K562 (cell line): ENCODE measurements around the gene TMEM208. TPM values are rescaled to one million over a fixed set of nuclear protein-coding genes. Genes with fewer than 3 reads are reported as not detected.

ENCODE experiments used
- ARNT ChIP-seq, 2 experiments: fragments of 450-650 bp; IDR thresholded peaks; 2 replicates each; pipeline ENCODE4 v1.6.1; 2016; ENCODE audit warnings: mild to moderate bottlenecking in 1 of 2
- ATF7 ChIP-seq: fragments of 450-650 bp; IDR thresholded peaks from 2 replicates; pipeline ENCODE4 v1.7.1; 2014; ENCODE audit warnings: mild to moderate bottlenecking, moderate library complexity
- CBX8 ChIP-seq: fragments of 200-600 bp; sonication (generic); IDR thresholded peaks from 2 replicates; pipeline ENCODE4 v1.6.1; 2012; ENCODE audit warnings: borderline replicate concordance, mixed run types, low read depth, mild to moderate bottlenecking, moderate library complexity, mixed read lengths, low read length, control low read depth, inconsistent platforms; ENCODE audit not compliant: poor library complexity, severe bottlenecking; ENCODE audit errors: extremely low read depth
- ELF2 ChIP-seq: fragments of 250-450 bp; sonication (Bioruptor Pico); IDR thresholded peaks from 2 replicates; pipeline ENCODE4 v1.5.0; 2021; ENCODE audit warnings: mild to moderate bottlenecking
- GABPB1 ChIP-seq: sonication (generic); formaldehyde crosslinking; IDR thresholded peaks from 2 replicates; pipeline ENCODE4 v1.8.0; 2022; ENCODE audit warnings: mild to moderate bottlenecking, missing genetic modification reagents
- HEY1 ChIP-seq: fragments of 250-450 bp; sonication (Bioruptor Pico); IDR thresholded peaks from 2 replicates; pipeline ENCODE4 v1.5.0; 2020; ENCODE audit warnings: mild to moderate bottlenecking, moderate library complexity, borderline replicate concordance
- POLR2H ChIP-seq: IDR thresholded peaks from 2 replicates; pipeline ENCODE4 v1.6.1; 2016; ENCODE audit warnings: missing genetic modification characterization, low read depth, mild to moderate bottlenecking, control low read depth, missing compliant biosample characterization, moderate library complexity
- POLR3G ChIP-seq: IDR thresholded peaks from 2 replicates; pipeline ENCODE4 v1.6.1; 2011; ENCODE audit not compliant: insufficient read length, insufficient replicate concordance; ENCODE audit errors: extremely low read depth
- PPARD ChIP-seq: fragments of 250-450 bp; sonication (Bioruptor Pico); IDR thresholded peaks from 2 replicates; pipeline ENCODE4 v1.8.0; 2022; ENCODE audit warnings: inconsistent platforms, mild to moderate bottlenecking, moderate library complexity
- PTRF ChIP-seq: fragments of 450-650 bp; IDR thresholded peaks from 2 replicates; pipeline ENCODE4 v1.6.1; 2016; ENCODE audit warnings: mild to moderate bottlenecking, missing genetic modification characterization, missing compliant biosample characterization
- RNF2 ChIP-seq: sonication (generic); IDR thresholded peaks from 2 replicates; pipeline ENCODE4 v1.6.1; 2016
- SRF ChIP-seq, 2 experiments: fragments of 250-450, 450-650 bp in 1 of 2; sonication (Bioruptor Pico) in 1 of 2; sonication (generic) in 1 of 2; formaldehyde crosslinking; IDR thresholded peaks; 2 replicates each; pipeline versions ENCODE4 v1.5.0 to v1.5.1; 2020 to 2022; ENCODE audit warnings: mild to moderate bottlenecking in 1 of 2, missing genetic modification reagents in 1 of 2
- ZFP36 ChIP-seq: fragments of 150-350 bp; IDR thresholded peaks from 2 replicates; pipeline ENCODE4 v1.6.1; 2018; ENCODE audit warnings: low read length, low read depth; ENCODE audit not compliant: partially characterized antibody
- ZNF174 ChIP-seq: fragments of 250-450 bp; sonication (Bioruptor Pico); IDR thresholded peaks from 2 replicates; pipeline ENCODE4 v1.4.0; 2020; ENCODE audit warnings: mild to moderate bottlenecking
- ZNF253 ChIP-seq: fragments of 250-450 bp; sonication (Bioruptor Pico); conservative IDR thresholded peaks from 2 replicates; pipeline ENCODE4 v1.6.1; 2021; ENCODE audit warnings: mild to moderate bottlenecking
- ZNF589 ChIP-seq: fragments of 200-800 bp; sonication (Bioruptor generic); IDR thresholded peaks from 2 replicates; pipeline ENCODE4 v1.6.1; 2016; ENCODE audit warnings: low read depth, missing genetic modification characterization, missing compliant biosample characterization
- ZNF699 ChIP-seq: fragments of 250-450 bp; sonication (Bioruptor Pico); IDR thresholded peaks from 2 replicates; pipeline ENCODE4 v1.8.0; 2021; ENCODE audit warnings: mild to moderate bottlenecking, moderate library complexity; ENCODE audit not compliant: insufficient replicate concordance
- polyA plus RNA-seq, 8 experiments: library from polyadenylated mRNA; depleted of rRNA in 4 of 8; stranded (reverse) in 5 of 8; unstranded in 3 of 8; fragments of >200 nt; fragmentation: Nextera tagmentation in 2 of 8; fragmentation: Illumina TruSeq in 1 of 8; extraction: Ambion mirVana in 2 of 8; extraction: Trizol in 1 of 8; gene quantifications; 2 replicates each; pipeline versions ENCODE4 v1.2.1 to v1.2.3, GENCODE V29; 2011 to 2014; ENCODE audit warnings: inconsistent platforms in 1 of 8, missing spikeins in 1 of 8
- total RNA-seq, 7 experiments: library from RNA; depleted of rRNA in 6 of 7; stranded (reverse); fragments of >200 nt in 6 of 7; fragmentation: Illumina TruSeq in 2 of 7; extraction: Trizol in 2 of 7; gene quantifications; 2 replicates each; pipeline versions ENCODE4 v1.2.1 to v1.2.3, GENCODE V29; 2011 to 2021; ENCODE audit warnings: low replicate concordance in 1 of 7
- TF ChIP-seq, protein P1 (sequence below): sonication (generic); formaldehyde crosslinking; IDR thresholded peaks from 2 replicates; pipeline ENCODE4 v1.8.0; 2022; ENCODE audit warnings: mild to moderate bottlenecking, missing genetic modification reagents
- TF ChIP-seq, protein P2 (sequence below): fragments of 250-450 bp; sonication (Bioruptor Pico); IDR thresholded peaks from 2 replicates; pipeline ENCODE4 v1.4.0; 2020; ENCODE audit warnings: mild to moderate bottlenecking, moderate library complexity
- TF ChIP-seq, protein P3 (sequence below): fragments of 450-650 bp; IDR thresholded peaks from 2 replicates; pipeline ENCODE4 v1.6.1; 2017; ENCODE audit warnings: antibody characterized with exemption, mild to moderate bottlenecking

Gene TMEM208
- total and polyA plus RNA-seq, 9 of the 15 experiments (the other 6 are each of a cell fraction or from before 2014, with no cell fraction given), result 31.8 to 239 (median 54.3) TPM

DNA sequence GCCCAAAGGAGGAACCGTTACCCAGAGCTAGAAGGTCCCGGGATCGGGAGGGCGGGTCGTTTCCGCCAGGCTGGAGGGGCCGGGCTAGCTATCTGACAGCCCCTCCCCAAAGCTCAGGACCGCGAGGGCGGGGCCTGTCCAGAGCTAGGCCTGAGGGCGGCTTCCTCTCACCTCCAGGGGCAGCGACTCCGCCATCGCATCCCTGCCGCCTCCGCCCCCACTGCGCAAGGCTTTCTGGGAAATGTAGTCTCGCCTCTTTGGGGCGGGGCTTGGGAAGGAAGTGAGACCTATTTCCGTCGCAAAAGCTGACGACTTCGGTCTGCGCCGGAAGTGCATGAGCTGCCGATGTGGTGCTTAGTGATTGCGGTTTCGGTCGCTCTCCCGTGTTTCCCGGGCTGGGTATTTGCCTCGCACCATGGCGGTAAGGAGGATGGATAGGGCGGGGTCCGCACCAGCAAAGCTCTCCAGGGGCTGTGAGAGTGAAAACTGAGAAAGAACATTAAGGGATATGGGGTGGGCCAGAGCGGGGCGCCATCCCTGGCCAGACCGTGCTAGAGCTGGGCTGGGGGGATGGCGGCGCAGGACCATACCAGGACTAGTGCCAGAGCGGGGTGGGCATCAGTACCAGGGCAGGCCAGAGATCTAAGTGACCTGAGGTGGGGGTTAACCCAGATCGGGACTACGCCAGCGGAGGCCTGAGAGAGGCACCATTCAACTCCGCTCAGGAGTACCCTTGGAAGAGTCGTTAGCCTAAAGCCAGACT, at the start of gene TMEM208 (continued):
- peak in 1 of 2 experiments; percentile 36; a peak in 2 of 4 replicates for TF ChIP-seq SRF (CRISPR knock-in tag; IDR thresholded peaks at IDR 0.05)
- TF ChIP-seq, protein P1, sequence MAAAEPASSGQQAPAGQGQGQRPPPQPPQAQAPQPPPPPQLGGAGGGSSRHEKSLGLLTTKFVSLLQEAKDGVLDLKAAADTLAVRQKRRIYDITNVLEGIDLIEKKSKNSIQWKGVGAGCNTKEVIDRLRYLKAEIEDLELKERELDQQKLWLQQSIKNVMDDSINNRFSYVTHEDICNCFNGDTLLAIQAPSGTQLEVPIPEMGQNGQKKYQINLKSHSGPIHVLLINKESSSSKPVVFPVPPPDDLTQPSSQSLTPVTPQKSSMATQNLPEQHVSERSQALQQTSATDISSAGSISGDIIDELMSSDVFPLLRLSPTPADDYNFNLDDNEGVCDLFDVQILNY (CRISPR knock-in tag), result no peak
- no peak for TF ChIP-seq POLR3G
- TF ChIP-seq ZFP36, result peak; percentile 14
- TF ChIP-seq ZNF699 (CRISPR knock-in tag), result no peak
- no peak for TF ChIP-seq PPARD
- TF ChIP-seq PTRF, result no peak
- peak; percentile 82 for TF ChIP-seq ATF7
- no peak for TF ChIP-seq CBX8
- TF ChIP-seq HEY1 (CRISPR knock-in tag), result no peak
- TF ChIP-seq ELF2 (CRISPR knock-in tag), result peak; percentile 100
- peak; percentile 59 for TF ChIP-seq POLR2H (tag)
- TF ChIP-seq ZNF174 (CRISPR knock-in tag), result no peak
- peak; percentile 85 for TF ChIP-seq RNF2
- 0 out of 4 replicates have a peak, but pooled peaks of 1 of the 2 experiments have one; percentile 40 for TF ChIP-seq ARNT (IDR thresholded peaks at IDR 0.05)
- TF ChIP-seq, protein P2, sequence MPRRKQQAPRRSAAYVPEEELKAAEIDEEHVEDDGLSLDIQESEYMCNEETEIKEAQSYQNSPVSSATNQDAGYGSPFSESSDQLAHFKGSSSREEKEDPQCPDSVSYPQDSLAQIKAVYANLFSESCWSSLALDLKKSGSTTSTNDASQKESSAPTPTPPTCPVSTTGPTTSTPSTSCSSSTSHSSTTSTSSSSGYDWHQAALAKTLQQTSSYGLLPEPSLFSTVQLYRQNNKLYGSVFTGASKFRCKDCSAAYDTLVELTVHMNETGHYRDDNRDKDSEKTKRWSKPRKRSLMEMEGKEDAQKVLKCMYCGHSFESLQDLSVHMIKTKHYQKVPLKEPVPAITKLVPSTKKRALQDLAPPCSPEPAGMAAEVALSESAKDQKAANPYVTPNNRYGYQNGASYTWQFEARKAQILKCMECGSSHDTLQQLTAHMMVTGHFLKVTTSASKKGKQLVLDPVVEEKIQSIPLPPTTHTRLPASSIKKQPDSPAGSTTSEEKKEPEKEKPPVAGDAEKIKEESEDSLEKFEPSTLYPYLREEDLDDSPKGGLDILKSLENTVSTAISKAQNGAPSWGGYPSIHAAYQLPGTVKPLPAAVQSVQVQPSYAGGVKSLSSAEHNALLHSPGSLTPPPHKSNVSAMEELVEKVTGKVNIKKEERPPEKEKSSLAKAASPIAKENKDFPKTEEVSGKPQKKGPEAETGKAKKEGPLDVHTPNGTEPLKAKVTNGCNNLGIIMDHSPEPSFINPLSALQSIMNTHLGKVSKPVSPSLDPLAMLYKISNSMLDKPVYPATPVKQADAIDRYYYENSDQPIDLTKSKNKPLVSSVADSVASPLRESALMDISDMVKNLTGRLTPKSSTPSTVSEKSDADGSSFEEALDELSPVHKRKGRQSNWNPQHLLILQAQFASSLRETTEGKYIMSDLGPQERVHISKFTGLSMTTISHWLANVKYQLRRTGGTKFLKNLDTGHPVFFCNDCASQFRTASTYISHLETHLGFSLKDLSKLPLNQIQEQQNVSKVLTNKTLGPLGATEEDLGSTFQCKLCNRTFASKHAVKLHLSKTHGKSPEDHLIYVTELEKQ (CRISPR knock-in tag), result no peak
- no peak for TF ChIP-seq ZNF253
- TF ChIP-seq, protein P3, sequence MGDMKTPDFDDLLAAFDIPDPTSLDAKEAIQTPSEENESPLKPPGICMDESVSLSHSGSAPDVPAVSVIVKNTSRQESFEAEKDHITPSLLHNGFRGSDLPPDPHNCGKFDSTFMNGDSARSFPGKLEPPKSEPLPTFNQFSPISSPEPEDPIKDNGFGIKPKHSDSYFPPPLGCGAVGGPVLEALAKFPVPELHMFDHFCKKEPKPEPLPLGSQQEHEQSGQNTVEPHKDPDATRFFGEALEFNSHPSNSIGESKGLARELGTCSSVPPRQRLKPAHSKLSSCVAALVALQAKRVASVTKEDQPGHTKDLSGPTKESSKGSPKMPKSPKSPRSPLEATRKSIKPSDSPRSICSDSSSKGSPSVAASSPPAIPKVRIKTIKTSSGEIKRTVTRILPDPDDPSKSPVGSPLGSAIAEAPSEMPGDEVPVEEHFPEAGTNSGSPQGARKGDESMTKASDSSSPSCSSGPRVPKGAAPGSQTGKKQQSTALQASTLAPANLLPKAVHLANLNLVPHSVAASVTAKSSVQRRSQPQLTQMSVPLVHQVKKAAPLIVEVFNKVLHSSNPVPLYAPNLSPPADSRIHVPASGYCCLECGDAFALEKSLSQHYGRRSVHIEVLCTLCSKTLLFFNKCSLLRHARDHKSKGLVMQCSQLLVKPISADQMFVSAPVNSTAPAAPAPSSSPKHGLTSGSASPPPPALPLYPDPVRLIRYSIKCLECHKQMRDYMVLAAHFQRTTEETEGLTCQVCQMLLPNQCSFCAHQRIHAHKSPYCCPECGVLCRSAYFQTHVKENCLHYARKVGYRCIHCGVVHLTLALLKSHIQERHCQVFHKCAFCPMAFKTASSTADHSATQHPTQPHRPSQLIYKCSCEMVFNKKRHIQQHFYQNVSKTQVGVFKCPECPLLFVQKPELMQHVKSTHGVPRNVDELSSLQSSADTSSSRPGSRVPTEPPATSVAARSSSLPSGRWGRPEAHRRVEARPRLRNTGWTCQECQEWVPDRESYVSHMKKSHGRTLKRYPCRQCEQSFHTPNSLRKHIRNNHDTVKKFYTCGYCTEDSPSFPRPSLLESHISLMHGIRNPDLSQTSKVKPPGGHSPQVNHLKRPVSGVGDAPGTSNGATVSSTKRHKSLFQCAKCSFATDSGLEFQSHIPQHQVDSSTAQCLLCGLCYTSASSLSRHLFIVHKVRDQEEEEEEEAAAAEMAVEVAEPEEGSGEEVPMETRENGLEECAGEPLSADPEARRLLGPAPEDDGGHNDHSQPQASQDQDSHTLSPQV, result no peak
- TF ChIP-seq ZNF589 (CRISPR knock-in tag), result no peak
- peak; percentile 100 for TF ChIP-seq GABPB1 (CRISPR knock-in tag)
